ENCODE data around the gene DYSF.

The DYSF gene

DNA sequence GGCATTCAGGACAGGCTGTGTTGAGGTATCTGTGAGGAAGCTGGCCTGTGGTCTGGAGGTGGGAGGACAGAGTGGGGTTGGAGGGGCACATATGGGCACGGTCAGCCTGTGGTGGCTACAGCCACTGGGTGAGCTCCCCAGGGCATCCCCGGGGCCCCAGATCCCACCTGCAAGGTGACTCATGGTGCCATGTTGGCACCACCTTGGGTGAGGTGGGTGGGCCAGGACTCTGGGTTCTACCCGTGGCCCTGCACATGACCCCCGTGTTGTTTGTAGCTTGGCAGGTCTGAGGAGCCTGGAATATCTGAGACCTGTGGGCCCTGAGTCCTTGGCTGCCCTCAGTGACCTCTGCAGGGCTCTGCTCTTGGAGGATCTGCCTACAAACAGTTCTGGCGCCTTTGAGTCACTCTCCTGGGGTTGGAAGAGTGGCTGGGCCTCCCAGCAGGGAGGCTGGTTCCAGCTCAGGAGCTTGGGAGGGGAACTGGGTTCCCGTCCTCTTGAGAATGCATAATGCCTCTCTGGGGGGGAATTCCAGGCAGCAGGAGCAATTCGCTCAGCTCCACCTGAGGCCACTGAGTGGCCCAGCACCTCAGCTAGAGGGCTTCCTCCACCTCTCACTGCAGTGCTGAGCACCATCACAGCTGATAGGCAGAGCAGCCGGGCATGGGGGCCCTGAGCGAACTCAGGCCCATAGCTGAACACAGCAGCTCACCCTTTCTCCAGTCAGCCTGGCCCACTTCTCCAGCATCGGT lies 105.1 kb downstream of the DYSF start:
- TF ChIP-seq, protein P1, sequence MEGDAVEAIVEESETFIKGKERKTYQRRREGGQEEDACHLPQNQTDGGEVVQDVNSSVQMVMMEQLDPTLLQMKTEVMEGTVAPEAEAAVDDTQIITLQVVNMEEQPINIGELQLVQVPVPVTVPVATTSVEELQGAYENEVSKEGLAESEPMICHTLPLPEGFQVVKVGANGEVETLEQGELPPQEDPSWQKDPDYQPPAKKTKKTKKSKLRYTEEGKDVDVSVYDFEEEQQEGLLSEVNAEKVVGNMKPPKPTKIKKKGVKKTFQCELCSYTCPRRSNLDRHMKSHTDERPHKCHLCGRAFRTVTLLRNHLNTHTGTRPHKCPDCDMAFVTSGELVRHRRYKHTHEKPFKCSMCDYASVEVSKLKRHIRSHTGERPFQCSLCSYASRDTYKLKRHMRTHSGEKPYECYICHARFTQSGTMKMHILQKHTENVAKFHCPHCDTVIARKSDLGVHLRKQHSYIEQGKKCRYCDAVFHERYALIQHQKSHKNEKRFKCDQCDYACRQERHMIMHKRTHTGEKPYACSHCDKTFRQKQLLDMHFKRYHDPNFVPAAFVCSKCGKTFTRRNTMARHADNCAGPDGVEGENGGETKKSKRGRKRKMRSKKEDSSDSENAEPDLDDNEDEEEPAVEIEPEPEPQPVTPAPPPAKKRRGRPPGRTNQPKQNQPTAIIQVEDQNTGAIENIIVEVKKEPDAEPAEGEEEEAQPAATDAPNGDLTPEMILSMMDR (IDR thresholded peaks at IDR 0.05; ENCODE audit: low read depth, low read length, poor library complexity, severe bottlenecking), result no peak
- TF ChIP-seq EZH2phosphoT487 (IDR thresholded peaks at IDR 0.05; ENCODE audit: borderline replicate concordance, low read length), result no peak
- Histone ChIP-seq H3K27me3 (ENCODE audit: control insufficient read depth, low read length) (no peaks in the 10 kb centered on the region), H3K27ac (ENCODE audit: low read depth, low read length) (no peak overlapping the region)

DNA sequence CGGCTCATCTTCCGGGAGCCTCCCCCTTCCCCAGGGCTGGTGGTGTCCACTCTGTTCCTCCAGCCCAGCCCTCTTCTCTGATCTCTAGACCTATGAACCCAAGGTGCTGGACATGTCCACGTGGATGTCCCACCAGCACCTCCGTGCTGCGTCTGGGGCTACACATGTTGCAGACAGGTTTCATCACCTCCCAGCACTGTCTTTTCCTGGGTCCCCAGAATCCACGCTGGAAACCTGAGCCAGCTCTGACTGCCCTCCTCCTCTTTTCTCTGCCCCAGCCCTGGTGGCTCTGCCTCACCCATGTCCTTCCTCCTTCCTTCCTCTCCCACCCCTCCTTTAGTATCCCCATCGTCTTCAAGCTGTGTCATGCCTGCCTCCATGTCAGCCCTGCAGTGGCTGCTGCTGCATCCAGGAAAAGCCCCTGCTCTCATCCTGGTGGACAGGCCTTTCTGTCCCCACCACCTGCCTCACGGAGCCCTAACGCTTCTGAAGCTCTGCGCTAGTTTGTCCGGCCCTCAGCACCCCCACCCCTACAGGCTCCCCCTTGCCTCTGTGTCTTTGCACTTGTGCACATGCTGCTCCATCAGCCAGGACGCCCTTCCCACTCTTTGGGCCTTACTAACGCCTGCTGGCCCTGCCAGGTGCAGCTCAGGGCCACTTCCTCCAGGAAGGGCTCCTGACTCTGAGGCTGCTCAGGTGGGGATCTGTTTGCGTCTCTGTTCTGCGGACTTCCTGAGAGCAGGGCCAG lies 105.9 kb downstream of the DYSF start:
- no peaks in the 10 kb centered on the region for H3K27me3 ChIP-seq (ENCODE audit: control insufficient read depth, low read length)
- no peaks in the 10 kb centered on the region for H3K9me3 ChIP-seq (ENCODE audit: control insufficient read depth, insufficient read depth, low read length)
- no peak overlapping the region for H3K27ac ChIP-seq (ENCODE audit: low read depth, low read length)
- no peak overlapping the region for H3K4me3 ChIP-seq (ENCODE audit: low read length)
- H4K20me1 ChIP-seq (ENCODE audit: control insufficient read depth, insufficient read depth, low read depth, low read length), result no peaks in the 10 kb centered on the region
- H3K79me2 ChIP-seq (ENCODE audit: control insufficient read depth, low read length), result no peaks in the 10 kb centered on the region
- H3K36me3 ChIP-seq (ENCODE audit: control insufficient read depth, low read length), result no peaks in the 10 kb centered on the region
- TF ChIP-seq, protein P1 (IDR thresholded peaks at IDR 0.05; ENCODE audit: low read depth, low read length, poor library complexity, severe bottlenecking), result no peak
- TF ChIP-seq EZH2phosphoT487 (IDR thresholded peaks at IDR 0.05; ENCODE audit: borderline replicate concordance, low read length), result no peak
- H3K9me2 ChIP-seq (replicated peaks; ENCODE audit: control insufficient read depth, low read length), result no peaks in the 10 kb centered on the region
- H3K4me2 ChIP-seq (ENCODE audit: low read length), result no peak overlapping the region
- H3F3A ChIP-seq (ENCODE audit: control insufficient read depth, insufficient read depth), result no peaks in the 10 kb centered on the region
- H3K4me1 ChIP-seq (ENCODE audit: control insufficient read depth, low read length), result no peaks in the 10 kb centered on the region

More for the DNA sequence above, 105.1 kb downstream of the DYSF start:
- no peaks in the 10 kb centered on the region for H3F3A ChIP-seq (ENCODE audit: control insufficient read depth, insufficient read depth)
- H3K4me1 ChIP-seq (ENCODE audit: control insufficient read depth, low read length), result no peaks in the 10 kb centered on the region
- no peaks in the 10 kb centered on the region for H3K9me2 ChIP-seq (replicated peaks; ENCODE audit: control insufficient read depth, low read length)
- H3K4me2 ChIP-seq (ENCODE audit: low read length), result no peak overlapping the region
- no peaks in the 10 kb centered on the region for H3K9me3 ChIP-seq (ENCODE audit: control insufficient read depth, insufficient read depth, low read length)
- H3K36me3 ChIP-seq (ENCODE audit: control insufficient read depth, low read length), result no peaks in the 10 kb centered on the region
- H4K20me1 ChIP-seq (ENCODE audit: control insufficient read depth, insufficient read depth, low read depth, low read length), result no peaks in the 10 kb centered on the region
- no peak overlapping the region for H3K4me3 ChIP-seq (ENCODE audit: low read length)
- H3K79me2 ChIP-seq (ENCODE audit: control insufficient read depth, low read length), result no peaks in the 10 kb centered on the region

DNA sequence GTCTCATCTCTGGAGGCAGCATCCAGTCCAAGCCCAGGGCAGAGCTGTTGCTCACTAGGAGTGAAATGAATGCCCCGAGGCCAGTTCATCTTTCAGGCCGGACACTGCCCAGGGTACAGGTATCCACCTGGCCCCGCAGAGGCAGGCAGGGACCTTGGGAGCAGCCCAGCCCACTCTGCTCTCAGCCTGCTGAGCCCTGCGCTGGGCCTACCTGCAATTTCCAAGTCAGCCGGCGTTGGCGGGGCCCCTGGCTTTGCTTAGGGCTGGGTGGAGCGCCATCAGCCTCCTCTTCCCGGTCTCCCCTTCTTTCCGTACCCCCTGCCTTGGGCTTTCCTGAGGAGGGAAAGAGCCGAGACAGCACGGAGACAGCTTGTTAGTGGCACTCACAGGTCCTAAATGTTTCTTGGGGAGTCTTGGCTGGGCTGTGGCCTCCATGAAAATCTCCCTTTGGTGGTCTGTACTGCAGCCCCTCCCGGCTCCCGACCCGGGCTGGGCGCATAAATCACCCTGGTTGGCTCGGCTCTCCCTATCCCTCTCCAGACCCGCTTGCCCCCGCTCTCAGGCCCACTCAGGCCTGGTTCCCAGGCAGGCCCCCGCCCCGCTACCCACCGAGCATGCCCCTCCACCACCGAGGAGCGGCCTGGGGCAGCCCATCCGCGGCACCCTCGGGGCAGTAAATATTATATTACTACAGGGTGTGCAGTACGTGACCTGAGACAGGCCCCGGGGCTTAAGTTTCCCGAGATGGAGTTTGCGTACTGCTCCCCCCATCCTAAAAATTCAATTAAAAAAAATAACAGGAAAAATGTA lies 106.7 kb downstream of the DYSF start:
- Histone ChIP-seq H3K9me3 (ENCODE audit: control insufficient read depth, insufficient read depth, low read length) (no peaks in the 10 kb centered on the region), H3K4me1 (ENCODE audit: control insufficient read depth, low read length) (no peaks in the 10 kb centered on the region), H3K4me2 (ENCODE audit: low read length) (no peak overlapping the region), H3F3A (ENCODE audit: control insufficient read depth, insufficient read depth) (no peaks in the 10 kb centered on the region), H3K79me2 (ENCODE audit: control insufficient read depth, low read length) (no peaks in the 10 kb centered on the region), H3K27ac (ENCODE audit: low read depth, low read length) (no peak overlapping the region), H3K9me2 (replicated peaks; ENCODE audit: control insufficient read depth, low read length) (no peaks in the 10 kb centered on the region), H4K20me1 (ENCODE audit: control insufficient read depth, insufficient read depth, low read depth, low read length) (no peaks in the 10 kb centered on the region), H3K36me3 (ENCODE audit: control insufficient read depth, low read length) (no peaks in the 10 kb centered on the region), H3K4me3 (ENCODE audit: low read length) (no peak overlapping the region), H3K27me3 (ENCODE audit: control insufficient read depth, low read length) (no peaks in the 10 kb centered on the region)
- TF ChIP-seq EZH2phosphoT487 (IDR thresholded peaks at IDR 0.05; ENCODE audit: borderline replicate concordance, low read length), result no peak
- TF ChIP-seq, protein P1 (IDR thresholded peaks at IDR 0.05; ENCODE audit: low read depth, low read length, poor library complexity, severe bottlenecking), result no peak
